Loucy (cell line): ENCODE data around the gene DSG1.

Experiments used
- H2AFZ ChIP-seq: fragments of 200-600 bp; sonication (generic); 2 replicates; pipeline ENCODE4 v1.6.0; 2016; ENCODE audit warnings: antibody characterized with exemption, mild to moderate bottlenecking, low read length, moderate library complexity
- H3F3A ChIP-seq: fragments of 200-600 bp; 2 replicates; pipeline ENCODE4 v1.6.0; 2016; ENCODE audit warnings: antibody characterized with exemption, low read depth, mild to moderate bottlenecking
- H3K27me3 ChIP-seq: fragments of 200-600 bp; sonication (generic); 2 replicates; pipeline ENCODE4 v1.6.1; 2014; ENCODE audit warnings: low read length, mild to moderate bottlenecking; ENCODE audit not compliant: insufficient read depth, poor library complexity, severe bottlenecking
- H3K36me3 ChIP-seq: fragments of 200-600 bp; sonication (generic); 2 replicates; pipeline ENCODE4 v1.6.1; 2016; ENCODE audit warnings: low read length; ENCODE audit not compliant: insufficient read depth
- H3K4me1 ChIP-seq: fragments of 200-600 bp; sonication (generic); 2 replicates; pipeline ENCODE4 v1.5.1; 2014; ENCODE audit warnings: low read length, mild to moderate bottlenecking; ENCODE audit not compliant: insufficient read depth, poor library complexity, severe bottlenecking
- H3K4me2 ChIP-seq: fragments of 200-600 bp; sonication (generic); 2 replicates; pipeline ENCODE4 v1.6.0; 2014; ENCODE audit warnings: antibody characterized with exemption, low read length, low read depth, mild to moderate bottlenecking; ENCODE audit not compliant: poor library complexity, severe bottlenecking
- H3K4me3 ChIP-seq: fragments of 200-600 bp; sonication (generic); 2 replicates; pipeline ENCODE4 v1.5.1; 2014; ENCODE audit warnings: low read length, mild to moderate bottlenecking, mixed read lengths; ENCODE audit not compliant: poor library complexity, severe bottlenecking
- H3K79me2 ChIP-seq: fragments of 200-600 bp; sonication (generic); 2 replicates; pipeline ENCODE4 v1.6.1; 2014; ENCODE audit warnings: low read length; ENCODE audit not compliant: insufficient read depth
- H3K9ac ChIP-seq: fragments of 200-600 bp; sonication (generic); 2 replicates; pipeline ENCODE4 v1.6.0; 2014; ENCODE audit warnings: mild to moderate bottlenecking, low read depth, low read length, moderate library complexity; ENCODE audit not compliant: poor library complexity, severe bottlenecking
- H3K9me2 ChIP-seq: fragments of 200-600 bp; sonication (generic); replicated peaks from 2 replicates; pipeline ENCODE4 v1.6.1; 2016; ENCODE audit warnings: low read depth, low read length, mixed read lengths
- H3K9me3 ChIP-seq: fragments of 200-600 bp; sonication (generic); 2 replicates; pipeline ENCODE4 v1.6.1; 2014; ENCODE audit warnings: mild to moderate bottlenecking, antibody characterized with exemption, low read length, low read depth; ENCODE audit not compliant: insufficient read depth
- H4K20me1 ChIP-seq: fragments of 200-600 bp; sonication (generic); 2 replicates; pipeline ENCODE4 v1.6.0; 2014; ENCODE audit warnings: antibody characterized with exemption, low read length, mild to moderate bottlenecking; ENCODE audit not compliant: insufficient read depth, poor library complexity, severe bottlenecking
- EZH2phosphoT487 ChIP-seq: fragments of 200-600 bp; IDR thresholded peaks from 2 replicates; pipeline ENCODE4 v1.6.1; 2018; ENCODE audit warnings: antibody characterized with exemption, mild to moderate bottlenecking, moderate library complexity, borderline replicate concordance
- TF ChIP-seq, protein P1 (sequence below): fragments of 200-600 bp; sonication (generic); conservative IDR thresholded peaks from 2 replicates; pipeline ENCODE4 v1.5.1; 2014; ENCODE audit warnings: mild to moderate bottlenecking, antibody characterized with exemption, low read length

Gene DSG1

DNA sequence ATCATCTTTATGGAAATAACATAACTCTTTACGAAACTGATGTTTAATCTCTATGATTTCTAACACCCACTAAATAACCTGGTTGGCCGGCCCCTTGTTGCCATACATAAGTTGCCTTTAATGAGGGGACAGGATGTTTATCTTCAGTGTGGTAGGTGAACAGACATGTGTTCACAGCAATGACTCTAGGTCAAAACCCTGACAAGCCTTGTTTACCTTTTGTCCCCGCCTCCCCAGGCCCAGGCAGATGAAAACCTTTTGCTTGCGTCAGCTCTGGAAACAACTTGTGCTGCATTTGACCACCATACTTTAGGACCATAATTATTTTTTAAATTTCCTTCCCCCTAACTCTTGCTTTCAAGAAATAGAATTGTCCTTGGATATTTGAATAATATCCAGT lies 55.7 kb downstream of the DSG1 start:
- Histone ChIP-seq H3K9me2 (no peaks in the 10 kb centered on the region), H3K4me2 (no peak overlapping the region), H3K9me3 (no peaks in the 10 kb centered on the region), H3K27me3 (no peaks in the 10 kb centered on the region), H3K79me2 (no peaks in the 10 kb centered on the region), H3K9ac (no peak overlapping the region), H3F3A (no peaks in the 10 kb centered on the region), H2AFZ (no peak overlapping the region), H3K4me3 (no peak overlapping the region), H3K4me1 (no peaks in the 10 kb centered on the region), H4K20me1 (no peaks in the 10 kb centered on the region), H3K36me3 (no peaks in the 10 kb centered on the region)
- no peak for TF ChIP-seq EZH2phosphoT487
- TF ChIP-seq, protein P1, sequence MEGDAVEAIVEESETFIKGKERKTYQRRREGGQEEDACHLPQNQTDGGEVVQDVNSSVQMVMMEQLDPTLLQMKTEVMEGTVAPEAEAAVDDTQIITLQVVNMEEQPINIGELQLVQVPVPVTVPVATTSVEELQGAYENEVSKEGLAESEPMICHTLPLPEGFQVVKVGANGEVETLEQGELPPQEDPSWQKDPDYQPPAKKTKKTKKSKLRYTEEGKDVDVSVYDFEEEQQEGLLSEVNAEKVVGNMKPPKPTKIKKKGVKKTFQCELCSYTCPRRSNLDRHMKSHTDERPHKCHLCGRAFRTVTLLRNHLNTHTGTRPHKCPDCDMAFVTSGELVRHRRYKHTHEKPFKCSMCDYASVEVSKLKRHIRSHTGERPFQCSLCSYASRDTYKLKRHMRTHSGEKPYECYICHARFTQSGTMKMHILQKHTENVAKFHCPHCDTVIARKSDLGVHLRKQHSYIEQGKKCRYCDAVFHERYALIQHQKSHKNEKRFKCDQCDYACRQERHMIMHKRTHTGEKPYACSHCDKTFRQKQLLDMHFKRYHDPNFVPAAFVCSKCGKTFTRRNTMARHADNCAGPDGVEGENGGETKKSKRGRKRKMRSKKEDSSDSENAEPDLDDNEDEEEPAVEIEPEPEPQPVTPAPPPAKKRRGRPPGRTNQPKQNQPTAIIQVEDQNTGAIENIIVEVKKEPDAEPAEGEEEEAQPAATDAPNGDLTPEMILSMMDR: no peak

DNA sequence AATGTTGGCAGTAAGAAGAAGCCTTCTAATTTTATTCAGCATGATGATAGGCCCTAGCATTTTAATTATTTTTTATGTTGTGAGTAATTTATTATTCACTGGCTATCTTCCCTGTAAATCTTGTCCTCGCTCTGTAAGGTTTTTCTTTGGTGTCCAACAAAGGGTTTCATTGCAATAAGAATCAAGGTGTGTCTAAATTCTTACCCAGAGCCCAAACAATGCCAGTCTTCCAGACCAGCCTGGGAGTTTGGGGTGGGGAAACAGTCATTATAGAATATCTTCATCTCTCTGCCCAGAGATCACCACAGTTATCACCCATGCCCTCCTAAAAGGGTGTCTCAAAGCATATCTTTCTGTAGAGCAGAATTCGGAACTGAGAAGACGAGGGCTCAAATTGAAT lies 58.5 kb downstream of the DSG1 start, which contains the start of gene DSG4:
Gene DSG4 (plus strand): TSS at position 301 of the 400 bp plus-strand sequence. CDS start 135 bp downstream, outside the sequence.
- H4K20me1 ChIP-seq: no peaks in the 10 kb centered on the region
- no peak for TF ChIP-seq EZH2phosphoT487
- no peak within 1 kb of the TSS for H3K4me3 ChIP-seq
- no peaks in the 10 kb centered on the region for H3K9me3 ChIP-seq
- no peaks in the 10 kb centered on the region for H3K36me3 ChIP-seq
- H3K9ac ChIP-seq: no peak within 1 kb of the TSS
- H3K4me1 ChIP-seq: no peaks in the 10 kb centered on the region
- H3K79me2 ChIP-seq: no peaks in the 10 kb centered on the region
- H2AFZ ChIP-seq: no peak within 1 kb of the TSS
- no peaks in the 10 kb centered on the region for H3K27me3 ChIP-seq
- H3K9me2 ChIP-seq: no peaks in the 10 kb centered on the region
- no peaks in the 10 kb centered on the region for H3F3A ChIP-seq
- no peak within 1 kb of the TSS for H3K4me2 ChIP-seq

DNA sequence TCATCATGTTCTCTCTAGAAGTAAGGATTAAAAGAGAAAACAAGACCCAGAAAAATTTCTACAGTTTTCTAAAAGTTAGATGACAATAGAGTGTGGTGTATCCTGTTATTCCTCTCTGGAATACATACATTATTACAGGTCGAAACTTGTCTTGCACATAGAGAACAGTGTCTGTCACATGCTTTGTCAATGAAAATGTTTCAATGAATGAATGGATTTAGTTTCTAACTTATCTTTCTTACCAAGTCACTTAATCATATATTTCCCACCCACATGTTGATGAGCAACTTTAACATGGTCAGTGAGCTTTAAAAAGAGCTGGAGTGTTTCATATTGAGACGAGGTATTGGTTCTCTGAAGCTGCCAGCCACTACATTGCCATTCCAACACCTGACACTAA lies 63.0 kb downstream of the DSG1 start:
- no peak overlapping the region for H3K4me3 ChIP-seq
- H3K4me2 ChIP-seq: no peak overlapping the region
- no peak for TF ChIP-seq EZH2phosphoT487
- TF ChIP-seq, protein P1: no peak
- no peaks in the 10 kb centered on the region for H3K79me2 ChIP-seq
- H3F3A ChIP-seq: no peaks in the 10 kb centered on the region
- H3K36me3 ChIP-seq: no peaks in the 10 kb centered on the region
- no peaks in the 10 kb centered on the region for H3K9me2 ChIP-seq
- H2AFZ ChIP-seq: no peak overlapping the region
- no peaks in the 10 kb centered on the region for H3K9me3 ChIP-seq
- no peaks in the 10 kb centered on the region for H4K20me1 ChIP-seq
- H3K27me3 ChIP-seq: no peaks in the 10 kb centered on the region
- no peak overlapping the region for H3K9ac ChIP-seq
- H3K4me1 ChIP-seq: no peaks in the 10 kb centered on the region

DNA sequence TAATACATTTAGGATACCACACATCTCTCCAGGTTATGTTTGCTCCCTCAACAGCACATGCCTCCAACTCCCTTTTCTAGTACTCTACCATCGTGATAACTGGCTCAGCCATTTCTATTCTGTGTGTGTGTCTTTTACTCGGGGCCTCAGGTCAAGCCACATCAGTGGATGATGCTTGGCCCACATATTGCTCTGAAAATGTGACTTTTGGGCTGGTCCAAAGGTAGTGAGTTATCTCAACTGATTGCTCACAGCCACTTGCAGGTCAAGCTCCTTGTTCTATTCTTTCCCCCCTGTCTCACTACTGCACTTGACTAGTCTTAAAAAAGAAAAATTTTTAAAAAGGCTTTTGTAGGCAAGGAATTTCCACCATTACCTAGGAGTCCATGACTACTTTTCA lies 64.1 kb downstream of the DSG1 start:
- no peak overlapping the region for H3K4me2 ChIP-seq
- no peaks in the 10 kb centered on the region for H3K27me3 ChIP-seq
- no peaks in the 10 kb centered on the region for H3K79me2 ChIP-seq
- H3K9me2 ChIP-seq: no peaks in the 10 kb centered on the region
- H4K20me1 ChIP-seq: no peaks in the 10 kb centered on the region
- H3K4me1 ChIP-seq: no peaks in the 10 kb centered on the region
- no peaks in the 10 kb centered on the region for H3F3A ChIP-seq
- H3K4me3 ChIP-seq: no peak overlapping the region
- H3K9me3 ChIP-seq: no peaks in the 10 kb centered on the region
- TF ChIP-seq EZH2phosphoT487: no peak
- TF ChIP-seq, protein P1: no peak
- no peak overlapping the region for H2AFZ ChIP-seq
- no peaks in the 10 kb centered on the region for H3K36me3 ChIP-seq
- no peak overlapping the region for H3K9ac ChIP-seq
